Measurements from ENCODE around the gene ERC2. TPM values are rescaled to one million over a fixed set of nuclear protein-coding genes. Genes with fewer than 3 reads are reported as not detected.

The ERC2 gene
- total and polyA plus RNA-seq, 9 donors, result 1.2 to 9.4 (median 5.4) TPM

- H3K9me3 ChIP-seq, result no peaks in the 10 kb centered on the region
- intact Hi-C loops (cut with DNase I), result no loop called here
- H3K27ac ChIP-seq, result no peak overlapping the region
- H3K4me3 ChIP-seq, result no peak overlapping the region
- 87 to 90% (median 87%) methylated on average over 4 of the region's 4 CpGs for WGBS, 3 donors
- H3K36me3 ChIP-seq, result no peaks in the 10 kb centered on the region
- DNase-seq, result no peak
- H3K27me3 ChIP-seq, result no peaks in the 10 kb centered on the region
- TF ChIP-seq POLR2A (IDR thresholded peaks at IDR 0.05) (no peak), CTCF (IDR thresholded peaks at IDR 0.05) (no peak), EP300 (IDR thresholded peaks at IDR 0.05) (no peak)
- peaks cover 2% of the 10 kb centered on the region for H3K4me1 ChIP-seq (ENCODE audit: insufficient read depth)
Measured at GRCh38 chr3:55935241-55935640, 533.0 kb downstream of the ERC2 start.

GRCh38 chr3:55934771-55935170 lies 533.5 kb downstream of the ERC2 start:
- TF ChIP-seq EP300 (IDR thresholded peaks at IDR 0.05) (no peak), CTCF (IDR thresholded peaks at IDR 0.05) (no peak), POLR2A (IDR thresholded peaks at IDR 0.05) (no peak)
- H3K4me1 ChIP-seq (ENCODE audit: insufficient read depth), result peaks cover 2% of the 10 kb centered on the region

GRCh38 chr3:55929154-55929869 lies 539.0 kb downstream of the ERC2 start:
- intact Hi-C loops (cut with DNase I), result no loop called here
- Histone ChIP-seq H3K27me3 (no peaks in the 10 kb centered on the region), H3K36me3 (no peaks in the 10 kb centered on the region), H3K27ac (no peak overlapping the region), H3K4me1 (ENCODE audit: insufficient read depth) (no peaks in the 10 kb centered on the region), H3K9me3 (no peaks in the 10 kb centered on the region), H3K4me3 (no peak overlapping the region)
- 88 to 98% (median 93%) methylated on average over 4 of the region's 4 CpGs for WGBS, 3 donors
- no peak for DNase-seq
- TF ChIP-seq CTCF (IDR thresholded peaks at IDR 0.05), result no peak
- no peak for TF ChIP-seq POLR2A (IDR thresholded peaks at IDR 0.05)
- no peak for TF ChIP-seq EP300 (IDR thresholded peaks at IDR 0.05)

More at GRCh38 chr3:55934771-55935170, 533.5 kb downstream of the ERC2 start:
- no peaks in the 10 kb centered on the region for H3K9me3 ChIP-seq
- DNase-seq, result no peak
- WGBS, 3 donors, result 20 to 43% (median 33%) methylated on average over 1 of the region's 1 CpG
- intact Hi-C loops (cut with DNase I), result no loop called here
- H3K27ac ChIP-seq, result no peak overlapping the region
- no peaks in the 10 kb centered on the region for H3K36me3 ChIP-seq
- no peak overlapping the region for H3K4me3 ChIP-seq
- no peaks in the 10 kb centered on the region for H3K27me3 ChIP-seq

- no peaks in the 10 kb centered on the region for H3K36me3 ChIP-seq
- TF ChIP-seq CTCF (IDR thresholded peaks at IDR 0.05) (no peak), POLR2A (IDR thresholded peaks at IDR 0.05) (no peak), EP300 (IDR thresholded peaks at IDR 0.05) (no peak)
- DNase-seq, result no peak
- H3K27ac ChIP-seq, result no peak overlapping the region
- 88 to 93% (median 89%) methylated on average over 1 of the region's 1 CpG for WGBS, 3 donors
- intact Hi-C loops (cut with DNase I), result no loop called here
- no peaks in the 10 kb centered on the region for H3K4me1 ChIP-seq (ENCODE audit: insufficient read depth)
- no peaks in the 10 kb centered on the region for H3K9me3 ChIP-seq
- no peaks in the 10 kb centered on the region for H3K27me3 ChIP-seq
- H3K4me3 ChIP-seq, result no peak overlapping the region
Measured at GRCh38 chr3:55923626-55924025, 544.6 kb downstream of the ERC2 start.

Measured in ovary (tissue), 9 donors.